K562 (cell line): Measurements from ENCODE around the gene PTPRE. TPM values are rescaled to one million over a fixed set of nuclear protein-coding genes. Genes with fewer than 3 reads are reported as not detected.

Experiments used
- BRF1 ChIP-seq: IDR thresholded peaks from 3 replicates; pipeline ENCODE4 v1.6.1; 2011; ENCODE audit warnings: borderline replicate concordance, mild to moderate bottlenecking; ENCODE audit not compliant: insufficient read length; ENCODE audit errors: extremely low read depth
- CBX1 ChIP-seq: sonication (generic); IDR thresholded peaks from 2 replicates; pipeline ENCODE4 v1.6.1; 2016; ENCODE audit warnings: antibody characterized with exemption, low read depth, mild to moderate bottlenecking
- FOXJ2 ChIP-seq: fragments of 200-800 bp; sonication (Bioruptor generic); IDR thresholded peaks from 2 replicates; pipeline ENCODE4 v1.6.1; 2016; ENCODE audit warnings: missing genetic modification characterization, missing compliant biosample characterization
- LARP7 ChIP-seq: fragments of 450-650 bp; IDR thresholded peaks from 2 replicates; pipeline ENCODE4 v1.6.1; 2016
- THRB ChIP-seq: fragments of 450-650 bp; formaldehyde crosslinking; conservative IDR thresholded peaks from 2 replicates; pipeline ENCODE4 v1.4.0; 2022; ENCODE audit warnings: mild to moderate bottlenecking, missing genetic modification characterization
- WHSC1 ChIP-seq: IDR thresholded peaks from one replicate; pipeline ENCODE4 v1.6.1; 2012; ENCODE audit warnings: low read length, control low read depth, inconsistent platforms
- ZNF57 ChIP-seq: fragments of 450-650 bp; formaldehyde crosslinking; IDR thresholded peaks from 2 replicates; pipeline ENCODE4 v1.4.0; 2020; ENCODE audit warnings: mild to moderate bottlenecking, moderate library complexity
- ZNF717 ChIP-seq: fragments of 250-450 bp; sonication (Bioruptor Pico); IDR thresholded peaks from 2 replicates; pipeline ENCODE4 v1.5.0; 2021
- polyA plus RNA-seq, 8 experiments: library from polyadenylated mRNA; depleted of rRNA in 4 of 8; stranded (reverse) in 5 of 8; unstranded in 3 of 8; fragments of >200 nt; fragmentation: Nextera tagmentation in 2 of 8; fragmentation: Illumina TruSeq in 1 of 8; extraction: Ambion mirVana in 2 of 8; extraction: Trizol in 1 of 8; gene quantifications; 2 replicates each; pipeline versions ENCODE4 v1.2.1 to v1.2.3, GENCODE V29; 2011 to 2014; ENCODE audit warnings: inconsistent platforms in 1 of 8, missing spikeins in 1 of 8
- total RNA-seq, 7 experiments: library from RNA; depleted of rRNA in 6 of 7; stranded (reverse); fragments of >200 nt in 6 of 7; fragmentation: Illumina TruSeq in 2 of 7; extraction: Trizol in 2 of 7; gene quantifications; 2 replicates each; pipeline versions ENCODE4 v1.2.1 to v1.2.3, GENCODE V29; 2011 to 2021; ENCODE audit warnings: low replicate concordance in 1 of 7
- TF ChIP-seq, protein P1 (sequence below): fragments of 250-450 bp; sonication (Bioruptor Pico); IDR thresholded peaks from 2 replicates; pipeline ENCODE4 v1.5.0; 2021; ENCODE audit warnings: mild to moderate bottlenecking, moderate library complexity

The PTPRE gene
- total and polyA plus RNA-seq, 9 of the 15 experiments (the other 6 are each of a cell fraction or from before 2014, with no cell fraction given) = 0.01 to 0.13 (median 0.04) TPM; not detected in 4

- TF ChIP-seq WHSC1 (no peak), THRB (CRISPR knock-in tag) (no peak), ZNF57 (CRISPR knock-in tag) (no peak), LARP7 (no peak), CBX1 (no peak), BRF1 (no peak), FOXJ2 (tag) (no peak), ZNF717 (CRISPR knock-in tag) (no peak)
- TF ChIP-seq, protein P1, sequence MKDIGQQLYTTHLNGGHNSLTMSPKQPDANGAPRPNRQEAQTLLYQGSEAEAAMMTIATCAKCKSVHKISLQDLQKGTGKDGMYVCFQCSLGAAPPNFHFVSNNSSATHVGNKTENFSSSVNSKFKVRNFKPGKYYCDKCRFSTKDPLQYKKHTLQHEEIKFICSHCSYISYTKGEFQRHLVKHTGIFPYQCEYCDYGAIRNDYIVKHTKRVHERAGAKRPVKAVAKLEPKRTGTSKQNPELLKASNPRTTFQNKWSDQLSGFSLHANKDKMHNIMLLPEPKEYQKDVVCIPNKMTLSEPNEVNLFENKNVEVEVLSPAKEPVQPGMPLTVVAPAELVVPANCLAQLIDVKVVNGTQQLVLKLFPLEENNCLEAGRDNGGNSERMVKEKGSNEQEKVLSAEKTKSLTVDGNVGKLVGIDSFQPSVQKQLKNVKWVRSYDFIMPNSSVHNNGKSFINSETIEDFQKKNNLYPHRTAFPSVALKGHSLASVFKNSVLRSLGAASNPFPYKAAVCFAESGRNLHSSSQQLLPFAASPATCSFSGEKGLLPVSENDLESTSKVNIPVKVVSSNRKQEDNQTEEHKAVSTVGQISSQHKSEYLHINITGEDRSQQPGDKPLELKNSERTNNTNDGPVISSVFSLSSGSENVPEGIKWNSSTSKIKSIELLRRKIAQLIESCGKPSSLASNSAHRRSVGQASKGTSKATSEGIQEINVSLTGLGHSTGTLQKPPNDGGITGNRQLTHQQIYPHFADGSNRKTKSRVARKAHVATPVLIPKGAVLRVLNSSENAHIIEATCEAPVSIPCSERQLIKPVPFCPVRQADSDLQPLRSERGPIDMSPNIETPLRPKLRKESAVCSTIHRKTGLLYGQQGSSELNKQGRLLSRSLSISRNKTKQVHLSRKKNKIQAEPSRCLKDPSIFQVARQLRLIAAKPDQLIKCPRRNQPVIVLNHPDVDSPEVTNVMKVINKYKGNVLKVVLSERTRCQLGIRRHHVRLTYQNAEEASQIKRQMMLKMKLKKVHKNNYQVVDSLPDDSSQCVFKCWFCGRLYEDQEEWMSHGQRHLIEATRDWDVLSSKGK (CRISPR knock-in tag) = no peak
- TF ChIP-seq, all 486 proteins: peak for 0
Measured at GRCh38 chr10:127926455-127926854, 19.6 kb downstream of the PTPRE start (continued).
